HL-60/S4 treated with retinoic acid at 250 ng/mL for 4 days and 3 days (cell line): ENCODE results near the gene FAM120B.

Experiments used
- in situ Hi-C: fragments of 300-500 bp; cut with MboI; formaldehyde crosslinking; loops from 2 replicates; pipeline ENCODE4 v1.7.0; 2022; ENCODE audit warnings: low sequenced_read_pairs

FAM120B gene

GRCh38 chr6:170284866-170285469, 21.6 kb upstream of the FAM120B start:
- in situ Hi-C loops: no loop called here

- in situ Hi-C loops: no loop called here
Measured at GRCh38 chr6:170285482-170285881, 21.1 kb upstream of the FAM120B start.

GRCh38 chr6:170286246-170286933, 20.2 kb upstream of the FAM120B start:
- in situ Hi-C loops: no loop called here

GRCh38 chr6:170286934-170287265, 19.7 kb upstream of the FAM120B start:
- in situ Hi-C loops: no loop called here

GRCh38 chr6:170287371-170287876, 19.1 kb upstream of the FAM120B start:
- in situ Hi-C loops: no loop called here

DNA sequence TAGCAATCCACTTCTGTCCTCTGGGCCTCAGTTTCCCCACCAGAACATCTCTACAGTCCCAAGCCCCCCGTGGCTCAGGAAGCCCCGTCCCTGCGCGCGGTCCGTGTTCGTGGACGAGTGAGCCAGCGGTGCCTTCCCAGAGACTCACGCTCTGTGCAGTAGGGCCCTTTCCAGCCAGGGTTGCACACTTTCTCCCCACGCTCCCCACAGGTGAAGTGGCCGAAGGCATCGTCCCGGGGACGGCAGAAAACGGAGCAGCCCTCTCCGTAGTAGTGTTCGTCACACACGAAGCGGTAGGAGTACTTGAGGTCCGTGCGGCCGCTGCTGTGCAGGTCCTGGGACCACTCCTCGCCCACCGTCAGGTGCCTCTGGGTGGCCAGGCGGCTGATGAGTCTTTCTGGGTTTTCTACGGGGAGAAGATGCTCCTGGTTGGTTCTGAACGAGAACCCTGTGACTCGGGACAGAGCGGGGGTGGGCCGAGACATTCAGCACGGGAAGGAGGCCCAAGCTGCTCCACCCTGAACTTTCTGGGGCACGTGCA, 18.4 kb upstream of the FAM120B start:
- in situ Hi-C loops: no loop called here

GRCh38 chr6:170288852-170289179, 17.7 kb upstream of the FAM120B start:
- in situ Hi-C loops: no loop called here

- in situ Hi-C loops: no loop called here
Measured at GRCh38 chr6:170289180-170289931, 17.2 kb upstream of the FAM120B start.

DNA sequence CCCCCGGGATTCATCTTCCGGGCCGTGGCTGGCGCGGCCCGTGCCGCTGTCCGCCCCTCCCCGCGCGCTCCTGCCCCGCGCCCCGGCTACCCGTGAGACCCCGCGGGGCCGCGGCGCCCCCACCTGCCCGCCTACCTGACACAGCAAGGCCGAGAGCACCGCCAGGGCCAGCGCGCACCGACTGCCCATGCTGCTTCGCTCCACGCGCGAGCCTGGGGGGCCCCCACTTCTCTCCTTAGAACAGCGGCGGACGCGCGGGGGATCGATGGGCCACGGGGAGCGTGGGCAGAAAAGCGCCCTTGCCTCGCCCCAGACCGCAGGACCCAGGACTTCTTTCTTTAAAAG, 16.6 kb upstream of the FAM120B start:
- in situ Hi-C loops: no loop called here

DNA sequence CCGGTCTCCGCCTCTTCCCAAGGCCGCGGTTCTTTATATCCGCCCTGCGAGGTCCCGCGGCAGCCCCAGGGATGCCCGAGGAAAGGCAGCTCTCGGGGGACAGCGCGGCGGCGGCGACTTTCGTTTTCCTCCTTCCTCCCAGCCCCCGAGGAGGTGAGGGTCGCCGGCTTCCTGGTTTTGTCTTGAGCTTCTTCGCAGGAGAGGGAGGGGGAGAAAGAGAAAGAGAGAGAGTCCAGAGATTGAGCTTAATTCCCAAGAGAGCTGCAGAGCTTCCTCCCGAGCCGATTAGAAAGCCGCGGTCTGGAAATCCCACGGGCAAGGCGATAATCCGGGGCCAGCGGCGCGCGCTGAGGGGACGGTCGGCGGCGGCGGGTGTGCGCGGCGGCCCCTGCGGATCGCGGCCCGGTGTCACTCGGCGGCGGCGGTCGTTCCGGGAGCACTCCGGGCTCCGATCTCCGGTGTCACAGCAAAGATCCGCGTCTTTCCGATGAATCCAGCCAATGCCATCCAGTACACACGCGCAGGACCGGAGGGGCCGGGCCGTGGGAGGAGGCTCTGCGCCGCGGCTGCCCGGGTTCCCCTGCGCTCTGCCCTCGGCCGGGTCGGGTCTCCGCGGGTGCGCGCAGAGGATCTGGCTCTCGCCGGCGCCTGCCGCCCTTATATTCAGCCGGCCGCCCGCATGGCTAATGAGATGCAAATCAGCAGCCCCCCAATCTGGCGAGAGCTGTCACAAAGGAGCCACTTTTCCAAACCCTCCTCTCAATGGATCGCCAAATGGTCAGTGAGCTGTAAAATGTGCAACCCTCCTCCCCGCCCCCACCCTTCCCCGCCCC, 16.0 kb upstream of the FAM120B start, which contains the start of gene DLL1:
Gene DLL1, minus strand, starts transcription at position 783 of the 833 bp plus-strand sequence. CDS start 939 bp downstream, outside the sequence.
- in situ Hi-C loops: no loop called here

DNA sequence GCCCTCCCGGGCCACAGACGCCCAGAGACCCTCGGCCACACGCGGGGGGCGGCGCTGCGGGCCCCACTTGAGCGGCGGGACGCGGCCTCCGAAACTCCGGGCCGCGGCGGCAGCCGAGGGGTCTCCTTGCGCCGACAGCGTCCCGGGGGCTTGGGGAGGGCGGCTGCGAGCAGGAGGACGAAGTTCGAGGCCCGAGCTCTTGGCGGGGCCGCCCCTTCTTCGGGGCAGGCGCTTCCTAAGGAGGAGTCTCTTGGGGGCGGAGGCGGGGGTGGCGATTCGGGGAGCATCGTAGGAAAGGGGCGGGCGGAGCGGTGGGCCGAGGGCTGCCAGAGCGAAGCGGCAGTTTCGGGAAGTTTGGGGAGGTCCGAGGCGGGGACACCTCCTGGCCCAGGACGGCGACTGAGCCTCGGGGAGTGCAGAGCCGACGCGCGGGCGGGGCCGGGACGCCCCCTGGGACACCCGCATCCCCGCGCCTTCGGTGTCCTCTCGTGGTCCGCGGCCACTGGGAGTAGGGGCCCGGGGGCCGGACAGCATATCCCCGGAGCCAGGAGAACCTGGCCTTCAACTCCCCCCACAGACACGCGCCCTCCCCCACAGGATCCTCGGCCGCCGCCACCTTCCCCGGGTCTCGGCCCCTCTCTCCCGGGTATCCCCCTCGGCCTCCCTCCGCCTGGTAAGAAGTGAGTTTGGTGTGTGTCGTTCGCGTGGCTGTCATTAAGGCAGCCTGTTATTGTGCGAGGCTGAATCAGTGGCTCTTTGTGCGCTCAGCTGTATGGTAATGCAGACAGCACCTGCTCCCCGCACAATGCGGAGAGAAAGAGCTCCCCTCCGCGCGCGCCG, 15.1 kb upstream of the FAM120B start:
- in situ Hi-C loops: no loop called here

- in situ Hi-C loops: no loop called here
Measured at GRCh38 chr6:170292111-170292406, 14.5 kb upstream of the FAM120B start.

DNA sequence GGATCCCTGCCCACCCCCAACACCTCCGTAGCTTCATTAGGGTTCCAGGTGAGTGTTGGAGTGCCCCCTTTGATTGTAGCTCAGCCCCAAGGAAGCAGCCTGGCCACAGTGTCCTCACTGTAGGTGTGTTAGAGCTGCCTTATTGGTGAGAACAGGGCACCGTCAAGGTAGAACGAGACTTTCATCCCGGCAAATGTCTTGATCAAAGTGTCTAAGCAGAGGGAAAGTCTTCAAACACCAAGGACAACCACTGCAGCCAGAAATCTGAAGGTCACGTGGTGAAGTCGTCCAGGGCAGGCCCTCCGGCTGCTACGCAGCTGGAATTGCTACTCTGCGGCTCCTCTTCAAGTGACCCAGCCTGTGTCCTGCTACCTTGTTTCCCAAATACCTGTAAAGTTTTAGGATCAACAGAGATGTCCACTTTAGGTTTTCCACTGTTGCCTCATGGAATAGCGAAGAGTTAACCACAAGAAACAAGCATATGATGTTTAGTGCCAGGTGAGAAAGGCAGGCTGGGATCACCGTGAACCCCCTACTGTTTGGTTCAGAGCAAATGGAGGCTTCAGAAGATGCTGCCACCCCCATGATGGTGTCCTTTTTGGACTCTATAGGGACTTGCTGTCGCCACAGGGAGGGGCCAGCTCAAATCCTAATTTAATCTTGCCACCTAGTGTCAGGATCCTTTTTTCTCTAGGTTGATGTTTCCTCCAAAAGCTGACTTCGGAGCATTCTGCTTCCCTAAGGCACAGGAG, 14.0 kb upstream of the FAM120B start:
- in situ Hi-C loops: no loop called here

- in situ Hi-C loops: no loop called here
Measured at GRCh38 chr6:170293341-170294231, 13.0 kb upstream of the FAM120B start.

DNA sequence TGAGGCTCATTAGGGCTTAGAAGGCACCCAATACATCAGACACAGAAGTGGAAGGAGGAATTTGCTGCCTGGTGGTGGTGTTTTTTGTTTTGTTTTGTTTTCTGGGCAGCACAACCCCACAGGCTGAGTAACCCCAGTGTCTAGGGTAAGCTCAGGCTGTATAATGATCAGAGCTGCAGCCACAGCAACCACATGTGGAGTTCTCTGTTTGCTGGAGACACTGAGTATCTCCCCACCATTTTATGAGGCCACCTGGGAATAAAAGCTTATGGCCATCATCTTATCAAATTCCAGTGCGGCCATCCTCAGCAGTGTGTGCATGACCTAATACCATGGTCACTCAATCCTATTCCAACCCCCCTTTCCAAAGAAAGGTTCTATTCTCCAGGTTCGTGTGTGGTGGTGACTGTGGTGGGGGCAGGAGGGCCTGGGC, 12.2 kb upstream of the FAM120B start:
- in situ Hi-C loops: no loop called here

- in situ Hi-C loops: no loop called here
Measured at GRCh38 chr6:170294813-170295509, 11.6 kb upstream of the FAM120B start.

GRCh38 chr6:170295510-170296422, 10.8 kb upstream of the FAM120B start:
- in situ Hi-C loops: no loop called here
